Sigmoid colon (tissue), 4 donors: ENCODE data around the gene TCP11L2.

ENCODE experiments used
- EP300 ChIP-seq, 4 donors: sonication (generic); formaldehyde crosslinking; IDR thresholded peaks; one replicate each; pipeline ENCODE4 v1.6.1; 2017; ENCODE audit warnings: antibody characterized with exemption in 4 of 4
- POLR2A ChIP-seq, 2 donors: fragments of 450-650 bp; IDR thresholded peaks; one replicate each; pipeline ENCODE4 v1.6.1; 2016; ENCODE audit warnings: antibody characterized with exemption in 2 of 2, mild to moderate bottlenecking in 2 of 2, moderate library complexity in 2 of 2
- POLR2AphosphoS5 ChIP-seq, 4 donors: sonication (generic); formaldehyde crosslinking; IDR thresholded peaks; one replicate each; pipeline ENCODE4 v1.6.1; 2017; ENCODE audit warnings: antibody characterized with exemption in 4 of 4
- TF ChIP-seq, protein P1 (sequence below), 4 experiments: fragments of 450-650 bp in 3 of 4; fragments of 200-600 bp in 1 of 4; IDR thresholded peaks; one replicate each; pipeline ENCODE4 v1.5.1; 2016 to 2019; ENCODE audit warnings: antibody characterized with exemption in 4 of 4, mild to moderate bottlenecking in 3 of 4, moderate library complexity in 2 of 4

DNA sequence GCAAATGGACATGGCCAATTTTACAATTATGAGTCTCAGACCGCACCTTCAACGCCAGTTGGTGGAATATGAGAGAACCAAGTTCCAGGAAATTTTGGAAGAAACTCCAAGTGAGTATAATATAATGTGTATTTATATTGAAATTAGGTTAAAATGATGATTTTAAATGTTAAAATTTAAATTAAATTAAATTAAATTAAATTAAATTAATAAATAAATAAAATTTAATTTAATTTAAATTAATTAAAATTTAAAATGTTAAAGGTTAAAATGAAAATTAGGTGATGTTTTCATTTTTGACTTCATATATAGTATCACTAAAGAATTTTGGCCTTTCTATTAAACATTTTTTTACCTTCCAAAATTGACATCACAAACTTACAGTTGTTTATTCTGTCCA, 21.0 kb downstream of the TCP11L2 start:
- TF ChIP-seq EP300 (IDR thresholded peaks at IDR 0.05): no peak
- TF ChIP-seq, protein P1, sequence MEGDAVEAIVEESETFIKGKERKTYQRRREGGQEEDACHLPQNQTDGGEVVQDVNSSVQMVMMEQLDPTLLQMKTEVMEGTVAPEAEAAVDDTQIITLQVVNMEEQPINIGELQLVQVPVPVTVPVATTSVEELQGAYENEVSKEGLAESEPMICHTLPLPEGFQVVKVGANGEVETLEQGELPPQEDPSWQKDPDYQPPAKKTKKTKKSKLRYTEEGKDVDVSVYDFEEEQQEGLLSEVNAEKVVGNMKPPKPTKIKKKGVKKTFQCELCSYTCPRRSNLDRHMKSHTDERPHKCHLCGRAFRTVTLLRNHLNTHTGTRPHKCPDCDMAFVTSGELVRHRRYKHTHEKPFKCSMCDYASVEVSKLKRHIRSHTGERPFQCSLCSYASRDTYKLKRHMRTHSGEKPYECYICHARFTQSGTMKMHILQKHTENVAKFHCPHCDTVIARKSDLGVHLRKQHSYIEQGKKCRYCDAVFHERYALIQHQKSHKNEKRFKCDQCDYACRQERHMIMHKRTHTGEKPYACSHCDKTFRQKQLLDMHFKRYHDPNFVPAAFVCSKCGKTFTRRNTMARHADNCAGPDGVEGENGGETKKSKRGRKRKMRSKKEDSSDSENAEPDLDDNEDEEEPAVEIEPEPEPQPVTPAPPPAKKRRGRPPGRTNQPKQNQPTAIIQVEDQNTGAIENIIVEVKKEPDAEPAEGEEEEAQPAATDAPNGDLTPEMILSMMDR (IDR thresholded peaks at IDR 0.05): no peak
- no peak for TF ChIP-seq POLR2A (IDR thresholded peaks at IDR 0.05)
- no peak for TF ChIP-seq POLR2AphosphoS5 (IDR thresholded peaks at IDR 0.05)
